Activated T-cell treated with anti-CD3 and anti-CD28 coated beads, Interleukin-2, amount 50 U/mL, for 48 hours (primary cell): ENCODE data around the gene BATF.

Source experiments
- DNase-seq, 2 experiments: peaks; one replicate each; pipeline ENCODE4 v3.0.0-alpha.2; 2020

Gene BATF

GRCh38 chr14:75501080-75501479, 21.2 kb upstream of the BATF start:
- DNase-seq, result no peak

DNA sequence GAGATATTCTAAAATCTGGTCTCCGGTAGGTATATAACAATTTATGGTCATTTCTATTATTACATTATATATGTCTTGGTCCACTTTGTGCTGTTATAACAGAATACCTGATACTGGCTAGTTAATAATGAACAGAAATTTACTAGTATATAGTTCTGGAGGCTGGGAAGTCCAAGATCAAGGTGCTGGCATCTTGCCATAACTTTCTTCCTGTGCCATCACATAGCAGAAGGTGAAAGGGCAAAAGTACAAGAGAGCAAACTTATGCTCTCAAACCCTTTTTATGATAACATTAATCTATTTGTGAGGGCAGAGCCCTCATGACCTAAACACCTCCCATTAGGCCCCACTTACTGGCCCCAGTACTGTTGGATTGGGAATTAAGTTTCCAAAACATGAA, 17.9 kb upstream of the BATF start:
- no peak for DNase-seq

DNA sequence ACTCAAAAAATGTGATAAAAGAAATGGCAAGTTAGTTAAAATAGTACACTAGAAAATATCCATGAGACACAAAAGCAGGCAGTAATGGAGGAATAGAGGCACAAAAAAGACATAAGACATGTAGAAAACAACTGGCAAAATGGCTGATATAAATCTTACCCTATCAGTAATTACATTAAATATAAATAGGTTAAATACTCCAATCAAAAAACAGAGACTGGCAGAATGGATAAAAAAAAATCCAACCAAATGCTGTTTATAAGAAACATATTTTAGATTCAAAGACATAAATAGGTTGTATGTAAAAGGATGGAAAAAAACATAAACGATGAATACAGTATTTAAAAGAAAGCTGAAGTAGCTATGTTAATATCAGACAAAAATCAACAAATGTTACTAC, 15.3 kb upstream of the BATF start:
- no peak for DNase-seq

DNA sequence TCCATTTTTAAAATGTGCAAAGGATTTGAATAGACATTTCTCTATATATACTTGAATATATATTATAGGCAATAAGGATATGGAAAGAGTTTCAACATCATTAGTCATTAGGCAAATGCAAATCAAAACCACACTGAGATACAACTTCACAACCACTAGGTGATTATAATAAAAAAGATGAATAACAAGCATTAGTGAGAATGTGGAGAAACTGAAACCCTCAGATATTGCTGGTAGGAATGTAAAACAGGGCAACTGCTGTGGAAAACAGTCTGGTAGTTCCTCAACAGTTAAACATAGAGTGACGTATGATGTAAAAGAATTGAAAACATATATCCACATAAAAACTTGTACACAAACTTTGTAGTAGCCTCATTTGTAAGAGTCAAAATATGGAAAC, 11.7 kb upstream of the BATF start:
- no peak for DNase-seq

- no peak for DNase-seq
Measured at GRCh38 chr14:75511201-75511600, 11.1 kb upstream of the BATF start.

DNA sequence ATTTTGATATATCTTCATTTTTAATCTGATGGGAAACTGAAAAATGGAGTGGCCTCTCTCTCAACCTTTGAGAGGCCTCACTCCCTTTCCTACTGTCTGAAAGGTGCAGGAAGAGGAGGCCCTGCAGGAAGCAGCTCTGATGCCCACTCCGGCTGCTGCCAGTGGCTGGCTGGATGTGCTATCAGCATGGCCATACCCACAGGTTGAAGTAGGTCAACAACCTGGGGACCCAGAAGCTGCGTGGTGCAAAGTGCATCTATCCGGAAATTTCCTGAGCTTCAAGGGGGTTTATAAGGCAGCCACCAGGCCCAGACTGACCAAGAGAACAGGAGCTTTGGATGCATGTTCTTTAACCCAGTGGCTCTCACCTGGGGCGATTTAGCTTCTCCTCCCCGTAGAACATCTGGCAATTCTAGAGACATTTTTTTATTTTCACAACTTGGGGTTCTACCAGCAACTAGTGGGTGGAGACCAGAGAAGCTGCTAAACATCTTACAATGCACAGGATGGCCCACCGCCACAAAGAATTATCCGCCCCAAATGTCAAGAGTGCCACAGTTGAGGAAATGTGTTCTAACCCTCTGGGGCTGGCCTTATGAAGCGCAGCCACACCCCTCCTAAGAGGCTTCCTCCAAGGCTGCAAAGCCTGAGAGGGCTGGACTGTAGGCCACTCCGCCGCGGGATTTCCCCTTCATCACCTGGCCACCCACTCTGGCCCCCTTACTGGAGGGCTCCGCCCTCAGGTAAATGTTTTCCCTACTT, 8.2 kb upstream of the BATF start:
- DNase-seq, result no peak

DNA sequence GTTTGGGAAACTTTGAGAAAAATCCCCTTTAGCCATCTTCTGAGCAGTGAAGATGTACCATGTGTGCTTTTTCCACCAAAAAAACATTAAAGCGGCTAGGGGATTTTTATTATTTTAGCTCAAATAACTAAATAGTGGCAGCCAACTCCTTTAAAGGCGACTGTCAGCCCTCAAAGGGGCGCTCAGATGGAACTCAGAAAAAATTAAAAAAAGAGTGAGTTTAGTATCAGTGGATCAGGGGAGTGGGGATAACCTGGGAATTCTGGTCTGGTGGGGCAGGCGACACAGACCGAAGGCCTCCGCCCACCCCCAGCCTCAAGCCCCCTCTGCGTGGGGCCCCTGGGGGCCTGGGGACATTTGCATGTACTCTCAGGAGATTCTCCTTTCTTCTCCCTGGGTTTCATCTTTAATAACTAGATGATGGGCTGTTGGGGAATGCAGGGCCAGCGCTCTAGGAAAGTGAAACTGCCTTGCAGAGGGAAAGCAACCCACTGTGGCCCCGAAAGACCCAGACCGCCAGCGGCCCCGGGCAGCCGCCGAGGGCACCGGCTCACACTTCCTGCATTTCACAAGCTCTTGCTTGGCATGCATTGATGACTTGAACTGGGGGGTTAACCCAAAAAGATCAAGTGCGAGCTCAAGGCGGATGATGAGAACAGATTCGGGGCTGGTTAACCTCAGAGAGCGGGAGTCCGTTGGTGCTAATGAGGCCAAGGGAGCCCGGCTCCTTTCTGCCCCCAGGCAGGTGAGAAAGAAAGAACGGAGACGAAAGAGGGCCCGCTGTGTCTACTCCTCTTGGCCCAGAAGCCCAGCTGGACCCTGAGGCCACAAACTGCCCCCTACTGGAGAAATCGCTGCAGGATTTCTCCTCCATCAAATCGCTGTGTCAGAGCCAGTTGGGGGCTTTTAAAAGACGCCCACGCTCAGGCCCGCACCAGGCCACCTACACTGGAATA, 7.3 kb upstream of the BATF start:
- DNase-seq, result peak; percentile 66 to 67

DNA sequence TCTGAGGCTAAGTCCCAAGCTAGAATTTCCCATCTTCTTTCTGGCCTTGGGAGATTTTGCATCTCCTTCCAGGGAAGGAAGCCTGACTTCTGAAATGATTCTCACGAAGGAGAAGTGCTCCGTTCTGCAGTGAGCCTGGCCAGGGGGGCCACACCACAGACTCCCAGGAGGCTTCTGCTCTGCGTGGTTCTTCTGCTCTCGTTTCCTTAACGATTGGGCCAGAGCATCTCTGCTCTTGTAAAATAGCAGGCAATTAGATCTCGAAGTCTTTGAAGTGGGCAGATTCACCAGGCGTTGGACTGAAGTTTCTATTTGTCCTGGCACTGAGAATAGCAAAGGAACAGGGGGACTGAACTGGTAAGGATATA, 6.7 kb upstream of the BATF start:
- no peak for DNase-seq

DNA sequence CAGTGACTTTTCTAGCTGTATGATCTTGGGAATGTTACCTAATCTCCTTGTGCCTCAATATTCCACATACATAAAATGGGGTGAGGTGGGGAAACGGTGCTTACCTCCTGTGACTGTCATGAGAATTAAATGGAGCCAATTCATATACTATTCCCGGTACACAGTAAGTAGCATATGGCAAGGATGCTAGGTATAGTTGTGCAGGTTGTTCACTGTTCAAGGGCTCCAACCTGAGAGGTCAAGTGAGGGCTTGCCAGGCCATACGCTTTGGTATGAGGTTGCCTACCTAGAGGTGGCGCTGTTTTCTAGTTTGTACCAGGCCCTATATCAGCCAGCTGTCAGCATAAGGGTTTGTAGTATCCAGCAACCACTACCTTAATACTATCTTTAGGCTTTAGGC, 3.6 kb upstream of the BATF start:
- DNase-seq, result peak in 1 of 2 experiments; percentile 51

DNA sequence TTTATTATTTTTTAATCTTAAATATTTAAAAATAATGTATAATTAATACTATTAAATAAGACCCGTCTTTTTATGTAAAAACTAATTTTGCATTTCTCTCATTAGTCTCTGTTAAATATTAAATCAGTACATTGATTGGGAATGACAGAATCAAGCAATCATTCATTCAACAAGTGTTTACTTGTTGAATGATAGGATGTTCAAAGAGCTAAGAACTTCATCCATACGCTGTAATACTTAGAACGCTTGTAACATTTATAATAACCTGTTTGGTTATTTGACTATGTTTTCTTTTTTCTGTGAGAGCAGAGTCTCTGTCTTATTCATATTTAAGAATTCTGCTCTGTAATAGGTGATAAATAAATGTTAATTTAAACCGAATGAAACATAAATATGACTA, 2.9 kb upstream of the BATF start:
- no peak for DNase-seq

GRCh38 chr14:75519826-75520728, 2.2 kb upstream of the BATF start:
- DNase-seq, result peak in 1 of 2 experiments; percentile 20

- no peak for DNase-seq
Measured at GRCh38 chr14:75520852-75521251, 1.4 kb upstream of the BATF start.

- DNase-seq, result peak; percentile 55 to 57
Measured at GRCh38 chr14:75521415-75522199, 662 bp upstream of the BATF start.

DNA sequence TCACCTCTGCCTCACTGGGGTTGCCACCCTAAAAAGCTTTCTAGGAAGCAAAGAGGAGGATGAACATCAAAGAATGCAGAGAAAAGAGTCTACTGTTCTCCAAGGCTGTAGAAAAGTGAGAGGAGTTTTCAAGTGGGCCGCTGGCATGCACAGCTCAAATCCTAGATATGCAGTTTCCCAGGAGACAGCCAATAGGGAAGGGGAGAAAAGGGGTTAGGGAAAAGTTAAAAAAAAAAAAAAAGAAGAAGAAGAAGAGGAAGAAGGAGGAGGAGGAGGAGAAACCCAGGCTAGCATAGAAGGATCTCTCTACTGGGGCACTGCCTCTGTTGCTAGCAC, 682 bp downstream of the BATF start:
- no peak for DNase-seq

- peak; percentile 49 to 60 for DNase-seq
Measured at GRCh38 chr14:75523771-75524171, 1.5 kb downstream of the BATF start.

GRCh38 chr14:75525969-75526368, 3.7 kb downstream of the BATF start:
- DNase-seq, result no peak

- no peak for DNase-seq
Measured at GRCh38 chr14:75527449-75528163, 5.3 kb downstream of the BATF start.

GRCh38 chr14:75531256-75531655, 9.0 kb downstream of the BATF start:
- no peak for DNase-seq

DNA sequence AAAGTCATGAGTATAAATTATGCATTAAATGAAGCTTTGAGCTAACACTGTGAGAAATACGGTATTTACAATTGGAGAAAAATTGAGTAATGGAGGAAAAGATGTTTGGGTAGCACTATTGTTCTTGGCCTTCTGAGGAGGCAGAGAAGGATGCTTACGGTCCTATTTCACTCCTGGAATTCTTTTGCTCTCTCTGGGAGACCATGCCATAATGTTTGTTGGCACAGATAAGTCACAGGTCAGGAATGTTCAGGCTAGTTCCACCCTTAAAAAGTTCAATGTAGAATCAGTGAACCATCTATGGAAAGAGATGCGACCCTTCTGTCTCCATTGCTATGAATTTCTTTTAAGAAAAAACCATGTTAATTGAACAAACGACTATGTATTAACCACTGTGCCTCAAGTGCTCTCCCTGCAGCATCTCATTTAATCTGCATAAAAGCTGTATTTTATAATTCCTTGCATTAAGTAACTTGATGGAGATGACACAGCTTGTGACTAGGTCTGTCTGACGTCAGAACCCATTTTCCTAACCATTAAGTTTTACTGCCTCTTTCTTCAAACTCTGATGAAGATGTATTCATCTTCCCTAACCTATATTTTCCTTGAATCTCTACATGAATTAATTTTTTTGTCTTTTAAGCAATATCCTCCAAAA, 9.5 kb downstream of the BATF start:
- no peak for DNase-seq

GRCh38 chr14:75533791-75534555, 11.7 kb downstream of the BATF start:
- DNase-seq, result no peak
